Gastrocnemius medialis (tissue), 4 donors: ENCODE results near the gene DNASE1L2.

Experiments
- CTCF ChIP-seq, 5 experiments: fragments of 450-650 bp in 3 of 5; fragments of 200-600 bp in 2 of 5; sonication (generic) in 2 of 5; IDR thresholded peaks in 4 of 5; conservative IDR thresholded peaks in 1 of 5; 1 replicate in 4 of 5; 2 replicates in 1 of 5; pipeline ENCODE4 v1.5.1; 2016 to 2019; ENCODE audit warnings: antibody characterized with exemption in 5 of 5, mild to moderate bottlenecking in 3 of 5, moderate library complexity in 3 of 5
- POLR2A ChIP-seq, 2 donors: fragments of 450-650 bp; IDR thresholded peaks; one replicate each; pipeline ENCODE4 v1.6.1; 2017; ENCODE audit warnings: antibody characterized with exemption in 2 of 2, mild to moderate bottlenecking in 2 of 2, moderate library complexity in 2 of 2

GRCh38 chr16:2190659-2191445 is 45.4 kb upstream of the DNASE1L2 start:
- TF ChIP-seq POLR2A (IDR thresholded peaks at IDR 0.05) (no peak), CTCF (IDR thresholded peaks at IDR 0.05 in 4 of 5, conservative IDR thresholded peaks at IDR 0.05 in 1 of 5) (no peak)
